ENCODE results near the gene APC2.
"Not testable (repeated sequence)": the region's sequence is repeated elsewhere in the genome, so short reads cannot be mapped to it uniquely, and the experiment has no call there.

APC2 gene

DNA sequence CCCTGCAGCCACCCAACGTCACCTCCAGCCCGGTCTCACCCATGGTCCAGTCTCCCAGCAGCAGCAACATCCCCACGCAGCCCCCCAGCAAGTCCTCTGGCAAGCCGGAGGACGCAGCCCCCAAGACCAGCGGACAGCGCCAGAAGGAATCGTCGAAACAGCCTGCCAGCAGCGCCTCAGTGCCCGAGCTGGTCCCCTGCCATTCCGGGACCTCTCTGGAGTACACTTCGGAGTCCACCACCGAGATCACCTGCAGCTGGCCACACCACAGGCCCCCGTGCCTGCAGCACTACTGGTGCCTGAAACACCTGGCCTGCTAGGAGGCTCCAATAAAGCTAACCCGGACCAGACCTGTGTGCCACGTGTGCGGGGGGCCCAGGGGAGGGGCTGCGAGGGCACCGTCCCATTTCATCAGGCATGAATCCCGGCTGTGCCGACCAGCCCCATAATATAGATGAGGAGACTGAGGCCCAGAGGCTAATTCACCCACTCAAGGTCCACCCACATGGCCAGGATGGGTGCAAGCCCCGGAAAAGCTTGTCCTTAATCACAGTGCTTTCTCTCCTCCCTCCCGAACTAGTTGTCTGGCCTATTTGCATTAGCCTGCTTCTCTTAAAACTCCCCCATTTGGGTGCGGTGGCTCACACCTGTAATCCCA lies 47.8 kb downstream of the APC2 start:
- no peak for DNase-seq

DNA sequence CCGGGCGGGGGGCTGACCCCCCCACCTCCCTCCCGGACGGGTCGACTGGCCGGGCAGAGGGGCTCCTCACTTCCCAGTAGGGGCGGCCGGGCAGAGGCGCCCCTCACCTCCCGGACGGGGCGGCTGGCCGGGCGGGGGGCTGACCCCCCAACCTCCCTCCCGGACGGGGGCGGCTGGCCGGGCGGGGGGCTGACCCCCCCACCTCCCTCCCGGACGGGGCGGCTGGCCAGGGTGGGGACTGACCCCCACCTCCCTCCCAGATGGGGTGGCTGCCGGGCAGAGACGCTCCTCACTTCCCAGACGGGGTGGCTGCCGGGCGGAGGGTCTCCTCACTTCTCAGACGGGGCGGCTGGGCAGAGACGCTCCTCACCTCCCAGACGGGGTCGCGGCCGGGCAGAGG lies 49.3 kb downstream of the APC2 start:
- DNase-seq = not testable (repeated sequence)

DNA sequence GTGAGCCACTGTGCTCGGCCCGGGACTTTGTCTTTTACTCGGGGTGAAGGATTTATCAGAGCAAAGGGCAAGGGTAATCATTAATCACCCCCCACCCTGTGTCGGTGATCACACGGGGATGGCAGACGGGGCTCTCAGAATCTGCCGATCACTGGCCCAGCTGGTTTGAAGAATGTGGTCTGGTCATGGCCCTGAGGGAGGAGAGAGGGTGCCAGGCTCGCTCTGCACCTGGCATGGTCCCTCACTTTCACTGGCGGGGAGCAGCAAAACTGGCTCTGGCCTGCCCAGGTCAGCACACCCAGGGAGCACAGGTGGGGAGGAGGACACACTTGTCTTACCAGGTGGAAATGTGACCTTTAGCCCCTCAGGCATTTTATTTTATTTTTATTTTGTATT lies 51.3 kb downstream of the APC2 start:
- peak; percentile 63 for DNase-seq

DNA sequence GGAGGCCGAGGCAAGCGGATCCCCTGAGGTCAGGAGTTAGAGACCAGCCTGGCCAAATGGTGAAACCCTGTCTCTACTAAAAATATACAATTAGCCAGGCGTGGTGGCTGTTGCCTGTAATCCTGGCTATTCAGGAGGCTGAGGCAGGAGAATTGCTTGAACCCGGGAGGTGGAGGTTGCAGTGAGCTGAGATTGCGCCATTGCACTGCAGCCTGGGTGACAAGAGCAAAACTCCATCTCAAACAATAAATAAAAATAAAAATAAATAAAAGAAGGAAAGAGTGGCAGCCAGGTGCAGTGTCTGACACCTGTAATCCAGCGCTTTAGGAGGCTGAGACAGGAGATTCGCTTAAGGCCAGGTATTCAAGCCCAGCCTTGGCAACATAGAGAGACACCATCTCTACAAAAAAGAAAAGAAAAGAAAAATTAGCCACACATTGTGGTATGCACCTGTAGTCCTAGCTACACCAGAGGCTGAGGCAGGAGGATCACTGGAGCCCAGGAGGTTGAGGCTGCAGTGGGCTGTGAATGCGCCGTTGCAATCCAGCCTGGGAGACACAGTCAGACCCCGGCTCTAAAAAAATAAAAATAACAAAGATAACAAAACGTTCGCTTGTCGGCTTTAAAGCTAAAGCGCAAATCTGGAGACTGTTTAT lies 52.6 kb downstream of the APC2 start:
- DNase-seq = no peak

GRCh38 chr19:1503089-1503924 lies 53.4 kb downstream of the APC2 start:
- peak; percentile 35 for DNase-seq

DNA sequence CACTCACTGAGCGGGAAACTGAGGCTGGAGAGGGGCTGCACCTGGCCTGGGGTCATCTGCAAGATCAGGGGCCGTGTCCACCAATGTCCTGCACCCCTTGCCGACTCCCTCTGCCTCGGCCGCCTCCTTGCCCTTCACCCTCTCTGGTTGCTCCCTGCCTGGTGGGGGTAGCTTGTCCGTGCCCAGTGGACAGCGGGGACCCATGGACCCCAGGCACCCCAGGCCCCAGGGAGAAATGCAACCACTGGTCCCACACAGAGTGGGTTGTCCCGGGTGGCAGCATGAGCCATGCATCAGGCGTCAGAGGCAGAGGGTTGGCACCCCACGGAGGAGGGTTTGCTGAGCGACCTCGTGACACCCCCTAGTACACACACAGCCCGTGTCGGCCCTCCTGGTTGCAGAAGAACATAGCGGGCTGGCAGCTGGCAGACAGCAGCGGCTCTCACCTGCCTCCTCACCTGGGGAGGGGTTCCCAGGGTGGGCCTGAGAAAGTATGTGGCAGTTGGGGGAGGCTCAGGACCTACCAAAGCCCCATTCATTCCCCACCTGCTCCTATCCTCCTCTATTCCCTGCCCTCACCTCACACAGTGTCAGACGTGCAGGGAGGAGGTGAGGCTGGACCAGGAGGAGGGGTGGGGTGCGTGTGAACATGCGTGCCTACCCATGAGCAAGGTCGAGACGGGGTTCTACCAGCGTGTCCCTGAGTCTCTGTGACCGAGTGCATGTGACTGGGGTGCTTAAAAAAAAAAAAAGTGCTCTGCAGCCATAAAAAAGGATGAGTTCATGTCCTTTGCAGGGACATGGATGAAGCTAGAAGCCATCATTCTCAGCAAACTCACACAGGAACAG lies 54.2 kb downstream of the APC2 start:
- DNase-seq = no peak

- no peak for DNase-seq
Measured at GRCh38 chr19:1505012-1505411, 55.1 kb downstream of the APC2 start.

DNA sequence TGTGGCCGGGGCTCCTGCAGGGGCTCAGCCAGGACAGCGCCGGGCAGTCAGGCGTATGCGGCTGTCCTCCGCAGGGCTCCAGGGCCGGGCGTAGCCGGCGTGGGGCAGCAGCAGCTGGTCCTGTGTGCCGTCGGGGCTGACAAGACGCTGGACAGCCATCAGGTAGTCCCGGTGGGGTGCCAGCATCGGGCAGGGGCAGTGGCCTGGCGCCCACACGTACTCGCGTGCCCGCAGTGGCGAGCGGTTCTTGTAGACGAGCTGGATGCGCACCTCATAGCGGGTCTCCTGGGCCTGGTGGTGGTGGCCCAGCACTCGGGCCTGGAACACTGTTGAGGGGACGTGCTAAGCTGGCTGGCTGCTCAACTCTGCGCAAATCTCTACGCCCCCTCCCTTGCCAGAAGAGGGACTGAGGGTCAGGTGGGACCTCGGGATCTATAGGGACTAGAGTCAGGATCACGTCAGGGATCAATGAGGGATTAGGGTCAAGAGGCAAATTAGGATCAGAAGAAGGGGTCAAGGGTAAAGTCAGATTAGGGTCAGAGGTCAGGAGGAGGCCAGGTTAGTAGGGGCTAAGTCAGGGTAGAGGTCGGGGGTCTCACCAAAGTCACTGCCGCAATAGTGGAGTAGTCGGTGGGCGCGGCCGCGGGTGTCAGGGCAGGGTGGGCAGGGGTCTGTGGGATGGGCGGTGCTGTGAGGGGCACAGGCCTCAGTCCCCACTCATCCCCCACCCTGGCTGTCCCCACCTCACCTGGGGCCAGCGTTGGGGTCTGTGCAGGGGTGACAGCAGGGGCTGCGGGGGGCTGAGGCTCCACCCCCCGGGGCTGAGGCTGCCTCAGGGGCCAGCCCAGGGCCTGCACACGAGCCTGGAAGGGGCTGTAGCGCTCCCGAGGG lies 56.3 kb downstream of the APC2 start:
- no peak for DNase-seq

DNA sequence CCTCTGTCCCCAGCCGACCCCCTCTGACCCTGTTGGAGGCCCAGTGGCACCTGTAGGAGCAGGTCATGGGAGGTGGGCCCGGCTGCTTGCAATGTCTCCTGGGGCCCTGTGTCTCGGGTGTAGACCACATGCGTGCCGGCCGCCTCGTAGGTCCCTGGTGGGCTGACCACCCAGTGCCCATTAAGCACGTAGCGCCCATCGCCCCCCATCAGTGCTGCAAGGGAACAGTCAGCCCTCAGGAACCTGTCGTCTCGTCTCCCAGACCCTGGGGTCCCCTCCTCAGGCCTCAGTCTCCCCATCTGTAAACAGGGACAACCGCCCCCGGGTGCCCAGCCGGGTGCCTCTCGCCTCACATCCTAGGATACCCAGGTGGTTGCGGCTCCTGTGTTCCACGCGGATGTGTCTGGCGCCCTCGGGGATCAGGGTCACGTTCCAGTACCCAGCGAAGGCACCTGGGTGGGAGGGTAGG lies 57.3 kb downstream of the APC2 start:
- no peak for DNase-seq

DNA sequence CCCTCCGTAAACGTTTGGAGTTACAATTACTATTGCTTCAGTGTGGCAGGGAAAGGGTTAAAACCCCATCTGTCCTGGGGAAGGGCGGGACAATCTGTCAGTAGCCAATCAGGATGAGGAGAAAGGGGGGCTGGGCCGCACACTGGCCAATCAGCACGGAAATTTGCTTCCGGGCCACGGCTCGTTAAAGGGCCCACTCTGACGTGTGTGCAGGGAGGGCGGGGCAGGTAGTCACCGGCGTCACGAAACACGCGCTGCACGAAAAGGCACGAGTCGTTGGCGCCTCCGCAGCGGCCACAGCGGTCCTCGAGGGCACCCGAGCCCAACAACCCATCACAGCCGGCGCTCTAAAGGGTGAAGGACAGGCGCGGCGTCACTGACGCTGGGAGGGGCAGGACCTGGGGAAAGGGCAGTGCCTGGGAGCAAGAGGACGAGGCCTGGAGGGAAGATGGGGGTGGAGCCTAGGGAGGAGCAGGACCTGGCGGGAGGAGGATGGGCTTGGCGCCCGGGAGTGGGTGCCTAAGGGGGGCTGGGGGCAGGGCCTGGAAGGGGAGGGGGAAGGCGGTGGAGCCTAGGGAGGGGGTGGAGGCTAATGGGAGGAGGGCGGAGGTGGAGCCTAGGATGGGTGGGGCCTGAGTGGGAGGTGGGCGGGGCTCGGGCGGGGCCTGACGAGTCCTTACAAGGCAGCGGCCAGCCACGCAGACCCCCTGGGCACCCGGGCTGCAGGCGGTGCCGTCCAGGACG lies 58.0 kb downstream of the APC2 start:
- DNase-seq = peak; percentile 93

DNA sequence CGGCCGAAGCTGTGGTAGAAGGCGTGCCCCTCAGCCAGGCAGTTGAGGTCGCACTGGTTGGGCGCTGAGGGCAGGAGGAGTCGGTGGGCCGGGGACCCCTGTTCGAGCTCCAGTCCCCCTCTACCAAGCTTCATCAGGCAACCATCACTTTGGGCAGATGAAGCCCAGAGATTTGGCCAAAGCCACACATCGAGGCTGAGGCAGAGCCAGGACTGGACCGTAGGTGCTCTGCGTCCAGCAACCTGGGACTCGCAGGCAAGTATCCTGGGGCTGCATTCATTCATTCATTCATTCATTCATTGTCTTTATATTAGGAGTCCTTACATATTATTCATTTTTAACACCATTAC lies 58.6 kb downstream of the APC2 start:
- DNase-seq = no peak

GRCh38 chr19:1509602-1510441 lies 59.9 kb downstream of the APC2 start:
- DNase-seq = no peak

DNA sequence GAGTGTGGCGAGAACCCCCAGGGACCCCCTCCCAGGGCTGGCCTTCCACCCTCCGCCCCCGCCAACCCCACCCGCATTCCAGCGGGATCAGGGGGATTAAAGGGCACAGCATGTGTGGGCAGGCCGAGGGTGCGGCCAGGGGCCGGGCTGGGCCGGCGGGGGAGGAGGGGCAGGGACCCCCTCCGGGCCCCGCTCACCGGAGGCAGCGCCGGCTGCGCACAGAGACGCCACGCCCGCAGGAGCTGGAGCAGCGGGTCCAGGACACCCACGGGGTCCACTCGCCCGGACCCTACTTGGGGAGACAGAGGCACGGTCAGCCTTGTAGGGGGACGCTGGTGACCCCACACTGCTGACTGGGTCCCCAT lies 60.5 kb downstream of the APC2 start:
- DNase-seq = no peak

GRCh38 chr19:1510807-1511206 lies 60.9 kb downstream of the APC2 start:
- no peak for DNase-seq

DNA sequence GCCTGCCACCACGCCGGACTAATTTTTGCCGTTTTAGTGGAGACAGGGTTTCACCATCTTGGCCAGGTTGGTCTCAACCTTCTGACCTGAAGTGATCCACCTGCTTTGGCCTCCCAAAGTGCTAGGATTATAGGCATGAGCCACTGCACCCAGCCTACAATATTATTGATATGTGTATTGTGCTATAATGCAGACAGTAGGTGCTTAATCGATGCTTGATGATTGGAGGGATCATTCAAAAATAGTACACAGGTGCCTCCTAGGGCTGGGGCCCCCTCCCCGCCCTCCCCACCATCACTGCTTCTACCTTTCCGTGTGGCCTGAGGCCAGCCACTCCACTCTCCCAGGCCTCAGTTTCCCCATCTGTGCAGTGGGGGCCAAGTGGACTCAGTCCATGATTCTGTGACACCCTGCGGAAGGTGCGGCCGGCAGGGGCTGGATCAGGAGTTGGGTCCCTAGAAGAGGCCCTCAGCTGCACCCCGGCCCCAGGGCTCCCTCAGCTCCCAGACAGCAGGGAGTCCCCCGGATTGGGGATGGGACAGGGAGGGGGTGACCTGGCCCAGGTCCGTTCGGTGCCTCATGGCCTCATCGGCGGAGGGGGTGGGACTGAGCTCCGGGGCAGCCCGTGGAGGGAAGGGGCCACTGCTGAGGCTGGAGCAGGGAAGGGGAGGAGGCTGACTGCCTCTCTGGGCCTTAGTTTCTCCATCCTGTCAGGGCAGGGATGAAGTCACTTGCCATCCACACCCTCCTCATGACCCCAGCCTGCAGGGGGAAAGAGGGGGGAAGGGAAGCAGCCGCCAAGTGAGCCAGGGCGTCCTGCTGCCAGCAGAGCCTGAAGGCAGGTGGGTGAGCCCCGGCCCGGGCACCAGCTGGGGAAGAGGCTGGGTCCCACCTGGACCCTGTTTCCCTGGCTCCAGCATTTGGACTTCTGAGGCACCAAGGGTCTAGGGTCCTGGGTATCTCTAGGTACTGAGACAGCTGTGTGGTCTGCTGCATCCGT lies 61.7 kb downstream of the APC2 start:
- DNase-seq = no peak

DNA sequence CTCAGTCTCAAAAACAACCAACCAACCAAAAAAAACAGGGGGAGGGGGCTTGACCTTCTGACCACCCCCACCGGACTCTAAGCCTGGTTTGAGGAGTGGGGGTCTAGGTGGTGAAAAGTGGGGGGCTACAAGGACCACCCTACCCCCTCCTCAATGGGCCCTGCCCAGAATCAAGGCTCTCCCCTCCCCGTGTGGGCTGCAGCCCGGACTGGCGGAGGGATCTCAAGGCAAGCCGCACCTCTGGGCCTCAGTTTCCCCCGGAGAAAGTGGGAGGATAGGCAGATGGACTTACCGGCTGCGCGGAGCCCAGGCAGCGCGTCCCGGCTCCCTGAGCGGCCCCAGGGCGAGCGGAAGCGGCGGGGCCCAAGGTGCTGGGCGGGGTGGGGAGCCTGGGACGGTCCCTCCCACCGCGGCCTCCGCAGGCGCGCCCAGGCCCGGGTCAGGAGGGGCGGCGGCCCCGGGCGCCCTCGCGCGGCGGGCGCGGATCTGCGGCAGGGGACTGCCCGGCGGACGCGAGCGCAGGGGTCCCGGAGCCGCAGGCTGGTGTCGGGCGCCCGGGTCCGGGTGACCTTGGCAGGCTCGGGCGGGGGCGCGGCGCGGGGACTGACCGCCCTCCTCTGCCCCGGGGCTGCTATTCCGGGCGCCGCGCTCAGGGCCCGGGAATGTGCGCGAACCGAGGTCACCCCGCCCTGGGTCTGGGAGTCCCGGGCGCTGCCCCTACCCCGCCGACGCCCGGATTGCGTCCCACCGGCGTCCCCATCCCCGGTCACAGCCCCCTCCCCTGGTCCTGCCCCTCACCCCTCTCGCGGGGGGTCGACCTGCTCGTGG lies 63.0 kb downstream of the APC2 start, which contains the start of gene ADAMTSL5:
Gene ADAMTSL5 (minus strand): TSS at position 349 of the 828 bp plus-strand sequence. CDS start 2,076 bp downstream, outside the sequence.
- DNase-seq = peak; percentile 74

- peak; percentile 60 for DNase-seq
Measured at GRCh38 chr19:1513499-1514294, 63.8 kb downstream of the APC2 start.
